GM23338 (cell line): ENCODE results near the gene TRIM56.

Experiments used
- CREB1 ChIP-seq: fragments of 250-450 bp; sonication (Bioruptor Pico); IDR thresholded peaks from 2 replicates; pipeline ENCODE4 v1.5.0; 2020; ENCODE audit warnings: low read depth, mild to moderate bottlenecking, moderate library complexity
- EZH2 ChIP-seq: fragments of 200-600 bp; sonication (generic); IDR thresholded peaks from one replicate; pipeline ENCODE4 v1.8.0; 2017; ENCODE audit warnings: antibody characterized with exemption, mild to moderate bottlenecking, low read depth; ENCODE audit not compliant: unreplicated experiment
- EZH2phosphoT487 ChIP-seq: fragments of 200-600 bp; sonication (generic); IDR thresholded peaks from one replicate; pipeline ENCODE4 v1.8.1; 2018; ENCODE audit warnings: antibody characterized with exemption; ENCODE audit not compliant: unreplicated experiment
- JUNB ChIP-seq: IDR thresholded peaks from one replicate; pipeline ENCODE4 v1.6.1; 2016; ENCODE audit warnings: antibody characterized with exemption; ENCODE audit not compliant: unreplicated experiment
- NANOG ChIP-seq: IDR thresholded peaks from 2 replicates; pipeline ENCODE4 v1.6.1; 2016; ENCODE audit warnings: antibody characterized with exemption, borderline replicate concordance
- POLR2AphosphoS5 ChIP-seq: IDR thresholded peaks from 2 replicates; pipeline ENCODE4 v1.6.1; 2016; ENCODE audit warnings: antibody characterized with exemption, low read depth
- STAT1 ChIP-seq: IDR thresholded peaks from one replicate; pipeline ENCODE4 v1.6.1; 2016; ENCODE audit warnings: antibody characterized with exemption; ENCODE audit not compliant: unreplicated experiment
- ZNF331 ChIP-seq: fragments of 250-450 bp; sonication (Bioruptor Pico); IDR thresholded peaks from 2 replicates; pipeline ENCODE4 v1.5.0; 2020; ENCODE audit warnings: low read depth, mild to moderate bottlenecking, moderate library complexity
- ZNF462 ChIP-seq: fragments of 250-450 bp; sonication (Bioruptor Pico); IDR thresholded peaks from 2 replicates; pipeline ENCODE4 v1.5.0; 2020; ENCODE audit warnings: mild to moderate bottlenecking, moderate library complexity
- TF ChIP-seq, protein P1 (sequence below), 2 experiments: fragments of 200-600 bp in 1 of 2; sonication (generic) in 1 of 2; conservative IDR thresholded peaks; 2 replicates each; pipeline versions ENCODE4 v1.5.1 to v1.6.1; 2016 to 2017; ENCODE audit warnings: antibody characterized with exemption in 2 of 2, low read depth in 2 of 2, mild to moderate bottlenecking in 2 of 2, moderate library complexity in 1 of 2
- TF ChIP-seq, protein P2 (sequence below): IDR thresholded peaks from one replicate; pipeline ENCODE4 v1.6.1; 2018; ENCODE audit warnings: antibody characterized with exemption; ENCODE audit not compliant: unreplicated experiment

GRCh38 chr7:101102026-101102425 is 16.7 kb downstream of the TRIM56 start:
- TF ChIP-seq EZH2 = no peak
- no peak for TF ChIP-seq EZH2phosphoT487
- TF ChIP-seq, protein P1, sequence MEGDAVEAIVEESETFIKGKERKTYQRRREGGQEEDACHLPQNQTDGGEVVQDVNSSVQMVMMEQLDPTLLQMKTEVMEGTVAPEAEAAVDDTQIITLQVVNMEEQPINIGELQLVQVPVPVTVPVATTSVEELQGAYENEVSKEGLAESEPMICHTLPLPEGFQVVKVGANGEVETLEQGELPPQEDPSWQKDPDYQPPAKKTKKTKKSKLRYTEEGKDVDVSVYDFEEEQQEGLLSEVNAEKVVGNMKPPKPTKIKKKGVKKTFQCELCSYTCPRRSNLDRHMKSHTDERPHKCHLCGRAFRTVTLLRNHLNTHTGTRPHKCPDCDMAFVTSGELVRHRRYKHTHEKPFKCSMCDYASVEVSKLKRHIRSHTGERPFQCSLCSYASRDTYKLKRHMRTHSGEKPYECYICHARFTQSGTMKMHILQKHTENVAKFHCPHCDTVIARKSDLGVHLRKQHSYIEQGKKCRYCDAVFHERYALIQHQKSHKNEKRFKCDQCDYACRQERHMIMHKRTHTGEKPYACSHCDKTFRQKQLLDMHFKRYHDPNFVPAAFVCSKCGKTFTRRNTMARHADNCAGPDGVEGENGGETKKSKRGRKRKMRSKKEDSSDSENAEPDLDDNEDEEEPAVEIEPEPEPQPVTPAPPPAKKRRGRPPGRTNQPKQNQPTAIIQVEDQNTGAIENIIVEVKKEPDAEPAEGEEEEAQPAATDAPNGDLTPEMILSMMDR (conservative IDR thresholded peaks at IDR 0.05; ENCODE audit: low read depth in 2 of 2) = no peak
- TF ChIP-seq, protein P2, sequence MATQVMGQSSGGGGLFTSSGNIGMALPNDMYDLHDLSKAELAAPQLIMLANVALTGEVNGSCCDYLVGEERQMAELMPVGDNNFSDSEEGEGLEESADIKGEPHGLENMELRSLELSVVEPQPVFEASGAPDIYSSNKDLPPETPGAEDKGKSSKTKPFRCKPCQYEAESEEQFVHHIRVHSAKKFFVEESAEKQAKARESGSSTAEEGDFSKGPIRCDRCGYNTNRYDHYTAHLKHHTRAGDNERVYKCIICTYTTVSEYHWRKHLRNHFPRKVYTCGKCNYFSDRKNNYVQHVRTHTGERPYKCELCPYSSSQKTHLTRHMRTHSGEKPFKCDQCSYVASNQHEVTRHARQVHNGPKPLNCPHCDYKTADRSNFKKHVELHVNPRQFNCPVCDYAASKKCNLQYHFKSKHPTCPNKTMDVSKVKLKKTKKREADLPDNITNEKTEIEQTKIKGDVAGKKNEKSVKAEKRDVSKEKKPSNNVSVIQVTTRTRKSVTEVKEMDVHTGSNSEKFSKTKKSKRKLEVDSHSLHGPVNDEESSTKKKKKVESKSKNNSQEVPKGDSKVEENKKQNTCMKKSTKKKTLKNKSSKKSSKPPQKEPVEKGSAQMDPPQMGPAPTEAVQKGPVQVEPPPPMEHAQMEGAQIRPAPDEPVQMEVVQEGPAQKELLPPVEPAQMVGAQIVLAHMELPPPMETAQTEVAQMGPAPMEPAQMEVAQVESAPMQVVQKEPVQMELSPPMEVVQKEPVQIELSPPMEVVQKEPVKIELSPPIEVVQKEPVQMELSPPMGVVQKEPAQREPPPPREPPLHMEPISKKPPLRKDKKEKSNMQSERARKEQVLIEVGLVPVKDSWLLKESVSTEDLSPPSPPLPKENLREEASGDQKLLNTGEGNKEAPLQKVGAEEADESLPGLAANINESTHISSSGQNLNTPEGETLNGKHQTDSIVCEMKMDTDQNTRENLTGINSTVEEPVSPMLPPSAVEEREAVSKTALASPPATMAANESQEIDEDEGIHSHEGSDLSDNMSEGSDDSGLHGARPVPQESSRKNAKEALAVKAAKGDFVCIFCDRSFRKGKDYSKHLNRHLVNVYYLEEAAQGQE = no peak
- no peak for TF ChIP-seq POLR2AphosphoS5
- no peak for TF ChIP-seq CREB1 (CRISPR knock-in tag)
- TF ChIP-seq STAT1 = no peak
- TF ChIP-seq ZNF462 = no peak
- no peak for TF ChIP-seq JUNB
- no peak for TF ChIP-seq NANOG
- no peak for TF ChIP-seq ZNF331 (CRISPR knock-in tag)
